H1 (cell line): ENCODE results near the gene ARHGAP22. TPM values are rescaled to one million over a fixed set of nuclear protein-coding genes. Genes with fewer than 3 reads are reported as not detected.

Source experiments
- CTCF ChIA-PET: fragments of 300-600 bp; sonication (Branson Sonifier 250); formaldehyde crosslinking; loops from one replicate; lab custom pipeline; 2021; ENCODE audit not compliant: partially characterized antibody; lab: Charles Lee
- POLR2A ChIA-PET: fragments of 300-600 bp; sonication (Branson Sonifier 250); formaldehyde crosslinking; loops from one replicate; lab custom pipeline; 2021; ENCODE audit warnings: inconsistent platforms; ENCODE audit not compliant: partially characterized antibody; lab: Charles Lee
- DNase-seq, 2 experiments: peaks; one replicate each; pipeline versions ENCODE4 v3.0.0 to v3.0.0-alpha.2; 2010 to 2022; ENCODE audit warnings: low spot score in 2 of 2, low read depth in 1 of 2, mixed read lengths in 1 of 2
- FAIRE-seq: peaks from 2 replicates; lab custom pipeline; 2011; peaks lifted over from hg19 to GRCh38; lab: Jason Lieb, UNC
- H2AFZ ChIP-seq: 2 replicates; pipeline ENCODE4 v1.8.1; 2012; ENCODE audit warnings: low read length, inconsistent platforms
- H2AK5ac ChIP-seq: 2 replicates; pipeline ENCODE4 v1.6.1; 2013; ENCODE audit warnings: low read depth, low read length
- H2BK120ac ChIP-seq: replicated peaks from 2 replicates; pipeline ENCODE3; 2013; ENCODE audit warnings: low read depth, low read length, inconsistent platforms
- H2BK12ac ChIP-seq: 2 replicates; pipeline ENCODE4 v1.6.1; 2013; ENCODE audit warnings: low read depth, low read length
- H2BK15ac ChIP-seq: 2 replicates; pipeline ENCODE4 v1.6.1; 2013; ENCODE audit warnings: low read length
- H2BK20ac ChIP-seq: 2 replicates; pipeline ENCODE4 v1.6.1; 2013; ENCODE audit warnings: low read length
- H2BK5ac ChIP-seq: 2 replicates; pipeline ENCODE4 v1.6.1; 2013; ENCODE audit warnings: low read depth, low read length
- H3K14ac ChIP-seq: 2 replicates; pipeline ENCODE4 v1.6.1; 2013; ENCODE audit warnings: inconsistent platforms; ENCODE audit not compliant: insufficient read length
- H3K18ac ChIP-seq: 2 replicates; pipeline ENCODE4 v1.6.1; 2013; ENCODE audit warnings: low read length; ENCODE audit errors: extremely low read depth
- H3K23ac ChIP-seq: 2 replicates; pipeline ENCODE4 v1.6.1; 2013; ENCODE audit warnings: inconsistent platforms; ENCODE audit not compliant: insufficient read length
- H3K23me2 ChIP-seq: 2 replicates; pipeline ENCODE4 v1.6.1; 2013; ENCODE audit warnings: low read depth, low read length
- H3K27ac ChIP-seq: 2 replicates; pipeline ENCODE4 v1.6.1; 2011; ENCODE audit warnings: low read depth, low read length, inconsistent platforms
- H3K27me3 ChIP-seq, 4 experiments: replicated peaks in 1 of 4; 1 replicate in 1 of 4; 2 replicates in 3 of 4; pipeline versions ENCODE4 v1.6.1 to v1.8.1; 2011 to 2013; ENCODE audit warnings: low read length in 3 of 4, mild to moderate bottlenecking in 3 of 4, inconsistent platforms in 2 of 4, mixed read lengths in 2 of 4, moderate library complexity in 1 of 4; ENCODE audit not compliant: control insufficient read depth in 3 of 4, insufficient read depth in 3 of 4; ENCODE audit errors: extremely low read depth in 1 of 4
- H3K36me3 ChIP-seq, 4 experiments: 2 replicates each; pipeline versions ENCODE4 v1.6.1 to v1.8.1; 2011 to 2013; ENCODE audit warnings: mild to moderate bottlenecking in 4 of 4, low read length in 3 of 4, moderate library complexity in 2 of 4, control low read depth in 1 of 4, inconsistent platforms in 1 of 4; ENCODE audit not compliant: insufficient read depth in 4 of 4, control insufficient read depth in 2 of 4
- H3K4ac ChIP-seq: replicated peaks from 2 replicates; pipeline ENCODE3; 2013; ENCODE audit warnings: low read length, low read depth, mixed read lengths, inconsistent platforms; ENCODE audit not compliant: insufficient read length
- H3K4me1 ChIP-seq, 4 experiments: replicated peaks in 1 of 4; 1 replicate in 1 of 4; 2 replicates in 3 of 4; pipeline versions ENCODE4 v1.6.1 to v1.8.1; 2011 to 2013; ENCODE audit warnings: low read length in 3 of 4, inconsistent platforms in 2 of 4, mixed read lengths in 1 of 4; ENCODE audit not compliant: insufficient read depth in 4 of 4, control insufficient read depth in 3 of 4
- H3K4me2 ChIP-seq, 2 experiments: 2 replicates each; pipeline versions ENCODE4 v1.6.1 to v1.8.1; 2011 to 2013; ENCODE audit warnings: low read depth in 2 of 2, low read length in 2 of 2, control low read depth in 1 of 2, inconsistent platforms in 1 of 2, mild to moderate bottlenecking in 1 of 2; ENCODE audit not compliant: insufficient read depth in 1 of 2
- H3K4me3 ChIP-seq, 4 experiments: fragments of 200-600, 300-600 bp in 1 of 4; sonication (generic), shearing (Covaris generic), sonication (Bioruptor Twin) in 1 of 4; 2 replicates each; pipeline versions ENCODE4 v1.5.1 to v1.8.1; 2011 to 2016; ENCODE audit warnings: low read length in 4 of 4, low read depth in 3 of 4, control low read depth in 2 of 4, inconsistent platforms in 2 of 4, mild to moderate bottlenecking in 2 of 4, mixed read lengths in 1 of 4, moderate library complexity in 1 of 4; ENCODE audit not compliant: insufficient read depth in 2 of 4; ENCODE audit errors: extremely low read depth in 1 of 4
- H3K56ac ChIP-seq: replicated peaks from 2 replicates; pipeline ENCODE3; 2013; ENCODE audit warnings: low read depth, mild to moderate bottlenecking, mixed read lengths, low read length, inconsistent platforms; ENCODE audit not compliant: insufficient read length
- H3K79me1 ChIP-seq: 2 replicates; pipeline ENCODE4 v1.6.1; 2013; ENCODE audit warnings: low read depth, low read length, control low read depth
- H3K79me2 ChIP-seq, 2 experiments: 2 replicates each; pipeline versions ENCODE4 v1.6.1 to v1.8.1; 2012 to 2013; ENCODE audit warnings: low read length in 2 of 2, mild to moderate bottlenecking in 2 of 2, inconsistent platforms in 1 of 2; ENCODE audit not compliant: insufficient read depth in 2 of 2, control insufficient read depth in 1 of 2
- H3K9ac ChIP-seq, 4 experiments: replicated peaks in 1 of 4; 1 replicate in 1 of 4; 2 replicates in 3 of 4; pipeline versions ENCODE4 v1.6.1 to v1.8.1; 2011 to 2013; ENCODE audit warnings: low read depth in 3 of 4, low read length in 3 of 4, control low read depth in 2 of 4, mild to moderate bottlenecking in 2 of 4, moderate library complexity in 2 of 4, inconsistent platforms in 1 of 4; ENCODE audit errors: extremely low read depth in 1 of 4
- H3K9me3 ChIP-seq, 2 experiments: 2 replicates each; pipeline versions ENCODE4 v1.6.1 to v1.8.1; 2012 to 2013; ENCODE audit warnings: mild to moderate bottlenecking in 2 of 2, moderate library complexity in 2 of 2, control low read depth in 1 of 2, inconsistent platforms in 1 of 2, low read depth in 1 of 2, low read length in 1 of 2, mixed read lengths in 1 of 2; ENCODE audit not compliant: insufficient read depth in 2 of 2
- H4K20me1 ChIP-seq, 2 experiments: replicated peaks in 1 of 2; 2 replicates each; pipeline versions ENCODE3 to v1.8.1; 2011 to 2013; ENCODE audit warnings: inconsistent platforms in 2 of 2, low read length in 2 of 2, mild to moderate bottlenecking in 1 of 2; ENCODE audit not compliant: insufficient read depth in 2 of 2, control insufficient read depth in 1 of 2
- H4K5ac ChIP-seq: 2 replicates; pipeline ENCODE4 v1.6.1; 2013; ENCODE audit warnings: low read length, low read depth, mixed read lengths, inconsistent platforms; ENCODE audit not compliant: insufficient read length
- H4K8ac ChIP-seq: 2 replicates; pipeline ENCODE4 v1.8.0; 2013; ENCODE audit warnings: mild to moderate bottlenecking, moderate library complexity, low read length, inconsistent platforms; ENCODE audit not compliant: insufficient read depth; ENCODE audit errors: extremely low read depth
- H4K91ac ChIP-seq: replicated peaks from 2 replicates; pipeline ENCODE3; 2013; ENCODE audit warnings: low read length, mixed read lengths, inconsistent platforms; ENCODE audit not compliant: insufficient read length
- CEBPB ChIP-seq: IDR thresholded peaks from 2 replicates; pipeline ENCODE4 v1.6.1; 2012; ENCODE audit warnings: low read depth, low read length
- POU5F1 ChIP-seq: IDR thresholded peaks from 2 replicates; pipeline ENCODE4 v1.6.1; 2011; ENCODE audit warnings: low read depth, mild to moderate bottlenecking, low read length, moderate library complexity
- polyA plus RNA-seq, 7 experiments: library from polyadenylated mRNA; depleted of rRNA in 3 of 7; stranded (reverse) in 5 of 7; unstranded in 2 of 7; fragments of >200 nt in 5 of 7; fragments of 200-250 nt in 2 of 7; gene quantifications; 1 replicate in 5 of 7; 2 replicates in 1 of 7; 4 replicates in 1 of 7; pipeline versions ENCODE4 v1.2.1 to v1.2.3, GENCODE V29; 2011 to 2013; ENCODE audit warnings: missing spikeins in 2 of 7, mixed read lengths in 2 of 7
- total RNA-seq: library from RNA; stranded (reverse); fragmentation: NEBNext Ultra II Directional; extraction: Animal tissue kit (Norgen Biotek cat#: 25700); gene quantifications from 2 replicates; pipeline ENCODE4 v1.2.1, GENCODE V29; 2021

Gene ARHGAP22
- total and polyA plus RNA-seq, 2 of the 8 experiments (the other 6 are each of a cell fraction or from before 2014, with no cell fraction given), result 3.6 to 11.2 TPM

DNA sequence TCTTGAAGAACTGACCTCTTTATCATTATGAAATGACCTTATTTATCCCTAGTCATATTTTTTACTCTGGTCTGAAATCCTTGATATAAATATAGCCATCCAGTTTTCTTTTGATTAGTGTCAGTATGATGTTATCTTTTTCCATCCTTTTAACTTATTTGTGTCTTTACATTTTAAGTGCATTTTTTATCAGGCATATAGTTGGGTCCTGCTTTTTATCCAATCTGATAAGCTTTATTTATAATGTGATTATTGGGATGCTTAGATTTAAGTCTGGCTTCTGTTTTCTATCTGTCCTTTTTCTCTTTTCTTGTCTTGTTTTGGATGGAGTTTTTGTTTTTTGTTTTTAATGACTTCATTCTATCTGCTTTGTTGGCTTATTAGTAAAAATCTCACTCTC is 119.2 kb downstream of the ARHGAP22 start:
- Histone ChIP-seq H4K8ac (no peak overlapping the region), H3K4ac (no peak overlapping the region), H3K23me2 (no peaks in the 10 kb centered on the region), H2BK5ac (no peak overlapping the region), H3K27ac (no peak overlapping the region), H3K9me3 (no peaks in the 10 kb centered on the region), H3K4me1 (peaks cover 0 to 4% (median under 1%) of the 10 kb centered on the region in 4 experiments; a peak in 3 of 7 replicates), H3K56ac (no peak overlapping the region), H3K4me3 (no peak overlapping the region), H4K91ac (no peak overlapping the region), H3K23ac (no peak overlapping the region), H2BK20ac (no peak overlapping the region), H4K20me1 (peaks cover 0 to 2% of the 10 kb centered on the region in 2 experiments), H3K27me3 (no peaks in the 10 kb centered on the region), H3K9ac (no peak overlapping the region), H3K4me2 (no peak overlapping the region), H3K14ac (no peak overlapping the region), H2AK5ac (no peak overlapping the region), H3K36me3 (no peaks in the 10 kb centered on the region), H3K79me2 (no peaks in the 10 kb centered on the region), H2BK15ac (no peak overlapping the region), H2BK12ac (no peak overlapping the region), H2AFZ (no peak overlapping the region), H4K5ac (no peak overlapping the region), H3K79me1 (no peaks in the 10 kb centered on the region), H3K18ac (no peak overlapping the region), H2BK120ac (no peak overlapping the region)
- ChIA-PET CTCF (interaction anchor here (1.0 to 12.0 kb wide), 2 partner anchors 14 to 19 kb away, joined by 3 to 87 read pairs; no protein-coding TSS in a partner anchor), POLR2A (no interaction called here)
- FAIRE-seq (no peak), DNase-seq (no peak)
- TF ChIP-seq POU5F1 (no peak), CEBPB (no peak)
